HG02943 (cell line): ENCODE results near the gene TIRAP.
A peak's percentile ranks its signal among the peaks of the same experiment; 100 is the strongest.
"Not testable (repeated sequence)": the region's sequence is repeated elsewhere in the genome, so short reads cannot be mapped to it uniquely, and the experiment has no call there.

Source experiments
- ATAC-seq: cut with Tn5 transposase; IDR thresholded peaks from one replicate; pipeline ENCODE4 v1.9.1; 2021; ENCODE audit warnings: mild to moderate bottlenecking, low read depth, moderate library complexity; ENCODE audit not compliant: unreplicated experiment

Gene TIRAP

GRCh38 chr11:126282736-126283591 lies at the start of gene TIRAP:
TIRAP (plus strand) TSS chr11:126283093; CDS start chr11:126290895, 7,802 bp downstream.
- peak; percentile 61 for ATAC-seq

- no peak for ATAC-seq
These were observed 49.5 kb upstream of the TIRAP start for GRCh38 chr11:126233391-126233790.

- ATAC-seq, result no peak
These were observed 36.3 kb upstream of the TIRAP start for GRCh38 chr11:126246636-126247035.

- ATAC-seq, result no peak
These were observed 29.6 kb upstream of the TIRAP start for GRCh38 chr11:126253265-126253664.

- no peak for ATAC-seq
These were observed 28.1 kb upstream of the TIRAP start for GRCh38 chr11:126254819-126255218.

- not testable (repeated sequence) for ATAC-seq
These were observed 27.4 kb upstream of the TIRAP start for GRCh38 chr11:126255507-126255906.

- no peak for ATAC-seq
These were observed 26.7 kb upstream of the TIRAP start for GRCh38 chr11:126256216-126256615.

- ATAC-seq, result no peak
These were observed 25.7 kb upstream of the TIRAP start for GRCh38 chr11:126257144-126257543.

- no peak for ATAC-seq
These were observed 25.1 kb upstream of the TIRAP start for GRCh38 chr11:126257764-126258163.

- no peak for ATAC-seq
These were observed 20.7 kb upstream of the TIRAP start for GRCh38 chr11:126262216-126262615.

- ATAC-seq, result no peak
These were observed 19.4 kb upstream of the TIRAP start for GRCh38 chr11:126263489-126263888.

- ATAC-seq, result no peak
These were observed 17.1 kb upstream of the TIRAP start for GRCh38 chr11:126265811-126266210.

GRCh38 chr11:126267650-126268049 lies 15.2 kb upstream of the TIRAP start:
- ATAC-seq, result no peak

- ATAC-seq, result no peak
These were observed 14.6 kb upstream of the TIRAP start for GRCh38 chr11:126268361-126268707.

- peak; percentile 98 for ATAC-seq
These were observed 13.9 kb upstream of the TIRAP start, which contains the start of the genes FOXRED1 and SRPRA for GRCh38 chr11:126268708-126269579. FOXRED1 (plus strand) TSS chr11:126269154; CDS start chr11:126269207, 53 bp downstream. SRPRA (minus strand) TSS chr11:126268895; CDS start chr11:126268804, 91 bp downstream.

GRCh38 chr11:126277322-126277721 lies 5.6 kb upstream of the TIRAP start:
- ATAC-seq, result no peak

GRCh38 chr11:126277780-126278179 lies 5.1 kb upstream of the TIRAP start:
- ATAC-seq, result no peak

GRCh38 chr11:126279191-126279590 lies 3.7 kb upstream of the TIRAP start:
- no peak for ATAC-seq

- no peak for ATAC-seq
These were observed 2.3 kb upstream of the TIRAP start for GRCh38 chr11:126280595-126280994.

GRCh38 chr11:126281245-126281644 lies 1.6 kb upstream of the TIRAP start:
- ATAC-seq, result no peak

- no peak for ATAC-seq
These were observed 1.2 kb upstream of the TIRAP start for GRCh38 chr11:126281666-126282175.
